Stomach (tissue), 9 donors: ENCODE data around the gene IGSF21. TPM values are rescaled to one million over a fixed set of nuclear protein-coding genes. Genes with fewer than 3 reads are reported as not detected.

Experiments
- DNase-seq, 2 donors: peaks; one replicate each; pipeline versions ENCODE4 v3.0.0 to v3.0.0-alpha.2; 2013 to 2019
- H3K27ac ChIP-seq, 5 donors: fragments of 200-600 bp in 4 of 5; sonication (generic) in 4 of 5; one replicate each; pipeline ENCODE4 v1.5.1; 2013 to 2019; ENCODE audit warnings: mild to moderate bottlenecking in 1 of 5, moderate library complexity in 1 of 5
- H3K27me3 ChIP-seq, 3 donors: fragments of 200-600 bp; sonication (generic); one replicate each; pipeline ENCODE4 v1.5.1; 2017 to 2019; ENCODE audit warnings: mixed run types in 1 of 3
- H3K36me3 ChIP-seq, 4 donors: fragments of 200-600 bp; sonication (generic); 1 replicate in 3 of 4; 2 replicates in 1 of 4; pipeline ENCODE4 v1.5.1; 2016 to 2019
- H3K4me1 ChIP-seq, 4 donors: fragments of 200-600 bp; sonication (generic); one replicate each; pipeline ENCODE4 v1.5.1; 2016 to 2019
- H3K4me3 ChIP-seq, 4 donors: fragments of 200-600 bp; sonication (generic) in 3 of 4; one replicate each; pipeline ENCODE4 v1.5.1; 2016 to 2019; ENCODE audit warnings: mild to moderate bottlenecking in 1 of 4
- H3K9me3 ChIP-seq, 4 donors: fragments of 200-600 bp; sonication (generic); one replicate each; pipeline ENCODE4 v1.5.1; 2016 to 2019
- EP300 ChIP-seq: sonication (generic); formaldehyde crosslinking; IDR thresholded peaks from one replicate; pipeline ENCODE4 v1.6.1; 2017; ENCODE audit warnings: antibody characterized with exemption
- POLR2A ChIP-seq, 4 donors: fragments of 450-650 bp; IDR thresholded peaks; one replicate each; pipeline ENCODE4 v1.6.1; 2016; ENCODE audit warnings: antibody characterized with exemption in 4 of 4, control low read depth in 2 of 4, mild to moderate bottlenecking in 1 of 4, moderate library complexity in 1 of 4
- POLR2AphosphoS5 ChIP-seq, 3 donors: sonication (generic); formaldehyde crosslinking; IDR thresholded peaks; one replicate each; pipeline ENCODE4 v1.6.1; 2016; ENCODE audit warnings: antibody characterized with exemption in 3 of 3
- WGBS, 5 donors: extraction: QIAGEN DNeasy Blood & Tissue Kit in 3 of 5; methylation state at CpG; one replicate each; pipeline versions ENCODE4 v1.1.5 to v1.1.7; 2013 to 2018; 5-methylcytosine and 5-hydroxymethylcytosine counted together
- intact Hi-C: fragments of 100-400 bp; cut with DNase I; formaldehyde crosslinking; loops from one replicate; pipeline ENCODE4 v1.15.1; 2023; ENCODE audit warnings: low total_unique reads
- polyA plus RNA-seq, 3 donors: library from polyadenylated mRNA; stranded (reverse); fragments of 200-250 nt; gene quantifications; one replicate each; pipeline ENCODE4 v1.2.3, GENCODE V29; 2013
- total RNA-seq, 5 donors: library from RNA; depleted of rRNA; stranded (reverse); fragments of >200 nt; gene quantifications; one replicate each; pipeline versions ENCODE4 v1.1.0 to v1.2.3, GENCODE V29; 2014 to 2016
- TF ChIP-seq, protein P1 (sequence below), 7 experiments: fragments of 450-650 bp in 4 of 7; fragments of 200-600 bp in 3 of 7; sonication (generic) in 3 of 7; IDR thresholded peaks; one replicate each; pipeline ENCODE4 v1.5.1; 2016 to 2019; ENCODE audit warnings: antibody characterized with exemption in 7 of 7, control low read depth in 2 of 7, mild to moderate bottlenecking in 1 of 7
- donor health status: healthy with polysubstance abuse.
- donor health status: Bipolar disorder and iron deficiency.
- donor health status: healthy.

Gene IGSF21
- total and polyA plus RNA-seq, 8 donors = 0.25 to 2.0 (median 1.1) TPM; not detected in 3

DNA sequence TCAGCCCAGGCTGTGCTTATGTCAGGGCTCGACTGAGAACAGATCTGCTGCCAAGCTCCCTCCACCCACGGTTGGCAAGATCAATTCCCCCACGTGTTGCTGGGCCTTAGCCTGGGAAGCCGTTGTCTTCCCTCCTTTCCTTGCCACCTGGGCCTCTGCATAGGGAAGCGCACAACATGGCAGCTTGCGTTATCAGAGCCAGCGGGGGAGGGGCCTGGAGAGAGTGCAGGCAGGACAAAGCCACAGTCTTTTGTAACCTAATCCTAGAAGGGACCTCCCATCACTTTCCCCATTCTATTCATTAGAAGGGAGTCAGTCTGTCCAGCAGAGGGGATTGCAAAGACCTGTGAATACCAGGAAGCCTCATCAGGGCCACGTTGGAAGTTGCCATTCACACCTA lies 17.0 kb upstream of the IGSF21 start:
- Histone ChIP-seq H3K4me3 (no peak overlapping the region), H3K9me3 (no peaks in the 10 kb centered on the region), H3K27me3 (peaks cover 0 to 81% (median 22%) of the 10 kb centered on the region in 3 donors), H3K36me3 (no peaks in the 10 kb centered on the region), H3K4me1 (no peaks in the 10 kb centered on the region), H3K27ac (no peak overlapping the region)
- TF ChIP-seq POLR2AphosphoS5 (IDR thresholded peaks at IDR 0.05) = no peak
- TF ChIP-seq, protein P1, sequence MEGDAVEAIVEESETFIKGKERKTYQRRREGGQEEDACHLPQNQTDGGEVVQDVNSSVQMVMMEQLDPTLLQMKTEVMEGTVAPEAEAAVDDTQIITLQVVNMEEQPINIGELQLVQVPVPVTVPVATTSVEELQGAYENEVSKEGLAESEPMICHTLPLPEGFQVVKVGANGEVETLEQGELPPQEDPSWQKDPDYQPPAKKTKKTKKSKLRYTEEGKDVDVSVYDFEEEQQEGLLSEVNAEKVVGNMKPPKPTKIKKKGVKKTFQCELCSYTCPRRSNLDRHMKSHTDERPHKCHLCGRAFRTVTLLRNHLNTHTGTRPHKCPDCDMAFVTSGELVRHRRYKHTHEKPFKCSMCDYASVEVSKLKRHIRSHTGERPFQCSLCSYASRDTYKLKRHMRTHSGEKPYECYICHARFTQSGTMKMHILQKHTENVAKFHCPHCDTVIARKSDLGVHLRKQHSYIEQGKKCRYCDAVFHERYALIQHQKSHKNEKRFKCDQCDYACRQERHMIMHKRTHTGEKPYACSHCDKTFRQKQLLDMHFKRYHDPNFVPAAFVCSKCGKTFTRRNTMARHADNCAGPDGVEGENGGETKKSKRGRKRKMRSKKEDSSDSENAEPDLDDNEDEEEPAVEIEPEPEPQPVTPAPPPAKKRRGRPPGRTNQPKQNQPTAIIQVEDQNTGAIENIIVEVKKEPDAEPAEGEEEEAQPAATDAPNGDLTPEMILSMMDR (IDR thresholded peaks at IDR 0.05) = no peak
- TF ChIP-seq EP300 = no peak
- no peak for TF ChIP-seq POLR2A (IDR thresholded peaks at IDR 0.05)
- WGBS, 5 donors = 18 to 36% (median 28%) methylated on average over 8 of the region's 8 CpGs
- no peak for DNase-seq
- intact Hi-C loops = no loop called here

- no peak overlapping the region for H3K4me3 ChIP-seq
- no peaks in the 10 kb centered on the region for H3K4me1 ChIP-seq
- intact Hi-C loops = no loop called here
- no peak overlapping the region for H3K27ac ChIP-seq
- H3K9me3 ChIP-seq = no peaks in the 10 kb centered on the region
- WGBS, 5 donors = 37 to 47% (median 42%) methylated on average over 7 of the region's 7 CpGs
- peaks cover 0 to 89% (median 22%) of the 10 kb centered on the region in 3 donors for H3K27me3 ChIP-seq
- TF ChIP-seq POLR2AphosphoS5 (IDR thresholded peaks at IDR 0.05) = no peak
- H3K36me3 ChIP-seq = no peaks in the 10 kb centered on the region
- no peak for DNase-seq
Measured at GRCh38 chr1:18091660-18092446, 15.7 kb upstream of the IGSF21 start.

GRCh38 chr1:18093193-18093592 lies 14.4 kb upstream of the IGSF21 start:
- intact Hi-C loops = no loop called here
- TF ChIP-seq POLR2A (IDR thresholded peaks at IDR 0.05) (no peak), POLR2AphosphoS5 (IDR thresholded peaks at IDR 0.05) (no peak), EP300 (no peak)
- TF ChIP-seq, protein P1 (IDR thresholded peaks at IDR 0.05) = no peak
- WGBS, 5 donors = 29 to 64% (median 40%) methylated on average over 2 of the region's 2 CpGs
- no peaks in the 10 kb centered on the region for H3K9me3 ChIP-seq
- no peaks in the 10 kb centered on the region for H3K36me3 ChIP-seq
- peaks cover 0 to 84% (median 18%) of the 10 kb centered on the region in 3 donors for H3K27me3 ChIP-seq
- DNase-seq = no peak
- H3K4me1 ChIP-seq = no peaks in the 10 kb centered on the region
- H3K4me3 ChIP-seq = no peak overlapping the region
- H3K27ac ChIP-seq = no peak overlapping the region

DNA sequence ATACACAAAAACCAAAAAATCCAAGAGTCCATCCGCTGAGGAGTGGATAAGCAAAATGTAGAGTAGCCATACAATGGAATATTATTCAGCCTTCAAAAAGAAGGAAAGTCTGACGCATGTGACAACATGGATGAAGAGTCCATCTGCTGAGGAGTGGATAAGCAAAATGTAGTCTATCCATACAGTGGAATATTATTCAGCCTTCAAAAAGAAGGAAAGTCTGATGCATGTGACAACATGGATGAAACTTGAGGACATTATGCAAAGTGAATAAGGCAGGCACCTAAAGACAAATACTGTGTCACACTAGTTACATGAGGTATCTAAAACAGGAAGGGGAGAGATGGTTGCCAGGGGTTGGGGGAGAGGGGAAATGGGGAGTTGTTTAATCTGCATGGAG lies 14.0 kb upstream of the IGSF21 start:
- H3K4me1 ChIP-seq = no peaks in the 10 kb centered on the region
- TF ChIP-seq, protein P1 (IDR thresholded peaks at IDR 0.05) = no peak
- TF ChIP-seq POLR2A (IDR thresholded peaks at IDR 0.05) (no peak), POLR2AphosphoS5 (IDR thresholded peaks at IDR 0.05) (no peak), EP300 (no peak)
- no peaks in the 10 kb centered on the region for H3K9me3 ChIP-seq
- 83 to 97% (median 95%) methylated on average over 2 of the region's 2 CpGs for WGBS, 5 donors
- no peak overlapping the region for H3K4me3 ChIP-seq
- intact Hi-C loops = no loop called here
- H3K27me3 ChIP-seq = peaks cover 0 to 86% (median 16%) of the 10 kb centered on the region in 3 donors
- H3K36me3 ChIP-seq = no peaks in the 10 kb centered on the region
- no peak for DNase-seq
- no peak overlapping the region for H3K27ac ChIP-seq

GRCh38 chr1:18094096-18094495 lies 13.5 kb upstream of the IGSF21 start:
- Histone ChIP-seq H3K36me3 (no peaks in the 10 kb centered on the region), H3K9me3 (no peaks in the 10 kb centered on the region), H3K4me1 (no peaks in the 10 kb centered on the region), H3K4me3 (no peak overlapping the region), H3K27ac (no peak overlapping the region), H3K27me3 (peaks cover 0 to 85% (median 13%) of the 10 kb centered on the region in 3 donors)
- WGBS, 5 donors = 47 to 76% (median 67%) methylated on average over 1 of the region's 1 CpG
- DNase-seq = no peak
- TF ChIP-seq POLR2AphosphoS5 (IDR thresholded peaks at IDR 0.05) (no peak), POLR2A (IDR thresholded peaks at IDR 0.05) (no peak), EP300 (no peak)
- TF ChIP-seq, protein P1 (IDR thresholded peaks at IDR 0.05) = no peak
- intact Hi-C loops = no loop called here
